ENCODE measurements around the gene APOBEC3A.
"Not testable (repeated sequence)": the region's sequence is repeated elsewhere in the genome, so short reads cannot be mapped to it uniquely, and the experiment has no call there.

The APOBEC3A gene

DNA sequence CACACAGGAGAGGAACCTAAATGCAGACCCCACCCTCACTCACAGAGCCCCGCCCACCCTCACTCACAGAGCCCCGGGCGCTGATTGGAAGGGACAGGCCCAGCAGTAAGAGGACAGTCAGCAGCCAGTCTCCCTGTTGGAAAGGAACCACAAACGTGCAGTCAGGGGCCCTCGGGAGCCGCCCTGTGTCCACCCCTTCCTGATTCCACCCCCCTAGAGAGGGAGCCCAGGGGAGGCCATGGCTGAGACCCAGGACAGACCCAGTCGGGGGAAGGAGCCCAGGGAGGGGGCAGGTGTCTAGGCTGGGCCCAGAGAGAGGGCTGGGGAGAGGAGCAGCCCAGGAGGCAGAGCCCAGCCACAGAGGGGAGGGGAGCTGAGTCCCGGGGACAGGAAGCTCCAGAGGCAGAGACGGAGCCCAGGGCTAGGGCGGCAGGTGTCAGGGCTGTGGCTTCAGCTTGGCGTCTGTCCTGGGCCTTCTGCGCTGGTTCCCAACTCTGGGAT lies 35.5 kb downstream of the APOBEC3A start:
- not testable (repeated sequence) for H2AFZ ChIP-seq (ENCODE audit: insufficient read depth, low read length, poor library complexity); H3K4me3 ChIP-seq (ENCODE audit: low read depth, low read length); H3K27me3 ChIP-seq (ENCODE audit: insufficient read depth, low read length); H3K79me1 ChIP-seq (ENCODE audit: low read length); H4K91ac ChIP-seq (ENCODE audit: low read depth, low read length); H3K18ac ChIP-seq (ENCODE audit: low read length); H3K4me1 ChIP-seq (ENCODE audit: control insufficient read depth in 1 of 2, insufficient read depth in 2 of 2, low read length in 2 of 2); H2AK5ac ChIP-seq (ENCODE audit: low read length); H4K8ac ChIP-seq (ENCODE audit: low read depth, low read length); H3K4ac ChIP-seq (ENCODE audit: low read depth, low read length); H4K12ac ChIP-seq (ENCODE audit: low read depth, low read length); DNase-seq; H3K9ac ChIP-seq (ENCODE audit: low read length); H3K27ac ChIP-seq (ENCODE audit: low read depth, low read length); H3K36me3 ChIP-seq (ENCODE audit: control insufficient read depth in 1 of 2, insufficient read depth in 2 of 2, low read length in 2 of 2); H2BK5ac ChIP-seq (ENCODE audit: low read depth, low read length, poor library complexity); H3K79me2 ChIP-seq (ENCODE audit: control insufficient read depth, insufficient read depth, low read length, poor library complexity); H3K9me3 ChIP-seq (ENCODE audit: insufficient read depth, low read depth, low read length); H3K4me2 ChIP-seq (ENCODE audit: low read length); H2BK12ac ChIP-seq (ENCODE audit: low read length); H3K14ac ChIP-seq (ENCODE audit: low read length); H2BK120ac ChIP-seq (ENCODE audit: insufficient read depth, low read length, poor library complexity); H3K23ac ChIP-seq (ENCODE audit: low read length)
- WGBS (ENCODE audit: extremely low coverage, insufficient coverage, insufficient read length): no CpG with 5 or more reads among the region's 12 CpGs

DNA sequence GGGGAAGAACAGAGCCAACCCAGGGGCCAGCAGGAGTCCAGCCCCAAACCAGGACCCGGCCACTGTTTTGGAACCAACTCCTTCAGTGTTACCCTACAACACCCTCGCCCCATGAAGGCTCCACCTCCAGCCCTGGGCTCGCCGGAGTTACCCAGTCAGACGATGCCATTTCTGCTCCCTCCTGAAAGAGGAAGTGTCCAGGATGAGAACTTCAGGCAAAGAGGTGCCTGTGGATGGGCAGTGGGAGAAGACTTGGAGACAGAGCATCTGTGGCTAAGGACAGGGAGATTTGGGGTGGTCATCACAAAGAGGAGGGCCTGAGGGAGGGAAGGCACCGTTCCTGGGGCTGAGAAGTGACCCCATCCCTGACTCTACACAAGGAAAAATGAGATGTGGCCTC lies 38.7 kb downstream of the APOBEC3A start:
- no peak overlapping the region for H2BK5ac ChIP-seq (ENCODE audit: low read depth, low read length, poor library complexity)
- H2BK120ac ChIP-seq (ENCODE audit: insufficient read depth, low read length, poor library complexity): no peak overlapping the region

DNA sequence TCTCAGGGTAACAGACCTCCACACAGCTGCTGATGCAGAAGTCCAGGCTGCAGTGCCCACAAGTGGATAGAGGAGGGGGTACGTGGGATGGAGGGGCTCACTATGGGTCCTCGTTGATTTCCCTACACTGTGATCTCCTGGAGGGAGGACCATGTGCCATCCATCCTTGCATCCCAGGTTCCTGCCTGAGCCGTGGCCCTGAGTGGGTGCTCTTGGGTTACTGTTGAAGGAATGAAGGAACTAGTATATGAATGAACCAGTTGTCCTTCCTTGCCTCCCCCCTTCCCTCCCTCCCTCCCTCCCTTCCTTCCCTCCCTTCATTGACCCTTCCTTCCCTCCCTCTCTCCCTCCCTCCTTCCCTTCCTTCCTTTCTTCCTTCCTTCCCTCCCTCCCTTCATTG lies 40.1 kb downstream of the APOBEC3A start:
- Histone ChIP-seq H2BK120ac (ENCODE audit: insufficient read depth, low read length, poor library complexity) (no peak overlapping the region), H3K14ac (ENCODE audit: low read length) (no peak overlapping the region), H2BK5ac (ENCODE audit: low read depth, low read length, poor library complexity) (no peak overlapping the region), H2BK12ac (ENCODE audit: low read length) (no peak overlapping the region), H2AK5ac (ENCODE audit: low read length) (no peak overlapping the region), H3K4me1 (ENCODE audit: control insufficient read depth in 1 of 2, insufficient read depth in 2 of 2, low read length in 2 of 2) (no peaks in the 10 kb centered on the region), H3K27ac (ENCODE audit: low read depth, low read length) (no peak overlapping the region), H3K9me3 (ENCODE audit: insufficient read depth, low read depth, low read length) (peaks cover 11% of the 10 kb centered on the region), H3K9ac (ENCODE audit: low read length) (no peak overlapping the region), H3K79me2 (ENCODE audit: control insufficient read depth, insufficient read depth, low read length, poor library complexity) (no peaks in the 10 kb centered on the region), H4K12ac (ENCODE audit: low read depth, low read length) (no peak overlapping the region), H3K27me3 (ENCODE audit: insufficient read depth, low read length) (no peaks in the 10 kb centered on the region), H3K4me3 (ENCODE audit: low read depth, low read length) (no peak overlapping the region), H3K23ac (ENCODE audit: low read length) (no peak overlapping the region), H3K4ac (ENCODE audit: low read depth, low read length) (no peak overlapping the region), H3K36me3 (ENCODE audit: control insufficient read depth in 1 of 2, insufficient read depth in 2 of 2, low read length in 2 of 2) (no peaks in the 10 kb centered on the region), H4K8ac (ENCODE audit: low read depth, low read length) (no peak overlapping the region), H3K4me2 (ENCODE audit: low read length) (no peak overlapping the region), H3K18ac (ENCODE audit: low read length) (no peak overlapping the region), H2AFZ (ENCODE audit: insufficient read depth, low read length, poor library complexity) (no peak overlapping the region), H4K91ac (ENCODE audit: low read depth, low read length) (no peak overlapping the region), H3K79me1 (ENCODE audit: low read length) (no peaks in the 10 kb centered on the region)
- DNase-seq: no peak
- no CpG with 5 or more reads among the region's 3 CpGs for WGBS (ENCODE audit: extremely low coverage, insufficient coverage, insufficient read length)

More for the DNA sequence above, 38.7 kb downstream of the APOBEC3A start:
- Histone ChIP-seq H4K12ac (ENCODE audit: low read depth, low read length) (no peak overlapping the region), H3K14ac (ENCODE audit: low read length) (no peak overlapping the region), H3K27me3 (ENCODE audit: insufficient read depth, low read length) (no peaks in the 10 kb centered on the region), H3K4me2 (ENCODE audit: low read length) (no peak overlapping the region), H3K9ac (ENCODE audit: low read length) (no peak overlapping the region), H3K18ac (ENCODE audit: low read length) (no peak overlapping the region), H3K4me1 (ENCODE audit: control insufficient read depth in 1 of 2, insufficient read depth in 2 of 2, low read length in 2 of 2) (no peaks in the 10 kb centered on the region), H4K8ac (ENCODE audit: low read depth, low read length) (no peak overlapping the region), H3K79me2 (ENCODE audit: control insufficient read depth, insufficient read depth, low read length, poor library complexity) (no peaks in the 10 kb centered on the region), H3K23ac (ENCODE audit: low read length) (no peak overlapping the region), H3K36me3 (ENCODE audit: control insufficient read depth in 1 of 2, insufficient read depth in 2 of 2, low read length in 2 of 2) (no peaks in the 10 kb centered on the region), H4K91ac (ENCODE audit: low read depth, low read length) (no peak overlapping the region), H3K4me3 (ENCODE audit: low read depth, low read length) (no peak overlapping the region), H3K4ac (ENCODE audit: low read depth, low read length) (no peak overlapping the region), H2AFZ (ENCODE audit: insufficient read depth, low read length, poor library complexity) (no peak overlapping the region), H3K9me3 (ENCODE audit: insufficient read depth, low read depth, low read length) (peaks cover 11% of the 10 kb centered on the region), H3K27ac (ENCODE audit: low read depth, low read length) (no peak overlapping the region), H2BK12ac (ENCODE audit: low read length) (no peak overlapping the region), H3K79me1 (ENCODE audit: low read length) (no peaks in the 10 kb centered on the region), H2AK5ac (ENCODE audit: low read length) (no peak overlapping the region)
- DNase-seq: no peak
- WGBS (ENCODE audit: extremely low coverage, insufficient coverage, insufficient read length): no CpG with 5 or more reads among the region's 6 CpGs

DNA sequence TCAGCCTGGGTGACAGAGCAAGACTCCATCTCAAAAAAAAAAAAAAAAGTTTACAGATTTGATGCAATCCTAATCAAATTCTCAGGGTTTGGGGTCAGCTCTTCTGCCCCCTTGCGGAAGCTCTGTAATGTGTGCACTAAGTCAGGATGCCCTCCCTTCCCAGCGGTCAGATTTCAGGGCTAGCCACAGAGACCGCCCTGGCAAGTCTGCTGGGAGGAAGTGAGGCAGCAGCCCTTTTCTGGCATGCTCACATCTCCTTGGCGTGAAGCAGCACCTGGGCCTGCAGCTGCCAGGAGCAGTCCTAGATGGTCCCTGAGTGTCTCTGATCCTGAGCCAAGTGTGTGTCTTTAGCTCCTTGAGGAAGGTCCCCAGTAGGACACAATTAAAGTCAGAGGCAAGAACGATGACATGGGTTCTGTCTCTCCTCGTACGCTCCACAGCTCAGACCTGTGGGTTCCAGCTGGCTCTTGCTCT lies 45.8 kb downstream of the APOBEC3A start:
- no peak overlapping the region for H3K27ac ChIP-seq (ENCODE audit: low read depth, low read length)
- no peak overlapping the region for H2AFZ ChIP-seq (ENCODE audit: insufficient read depth, low read length, poor library complexity)

More for the DNA sequence above, 45.8 kb downstream of the APOBEC3A start:
- Histone ChIP-seq H4K8ac (ENCODE audit: low read depth, low read length) (no peak overlapping the region), H2BK12ac (ENCODE audit: low read length) (no peak overlapping the region), H3K9ac (ENCODE audit: low read length) (no peak overlapping the region), H4K12ac (ENCODE audit: low read depth, low read length) (no peak overlapping the region), H3K4ac (ENCODE audit: low read depth, low read length) (no peak overlapping the region), H3K27me3 (ENCODE audit: insufficient read depth, low read length) (no peaks in the 10 kb centered on the region), H3K4me2 (ENCODE audit: low read length) (no peak overlapping the region), H2AK5ac (ENCODE audit: low read length) (no peak overlapping the region), H3K14ac (ENCODE audit: low read length) (no peak overlapping the region), H2BK120ac (ENCODE audit: insufficient read depth, low read length, poor library complexity) (no peak overlapping the region), H3K23ac (ENCODE audit: low read length) (no peak overlapping the region), H3K79me1 (ENCODE audit: low read length) (no peaks in the 10 kb centered on the region), H3K4me1 (ENCODE audit: control insufficient read depth in 1 of 2, insufficient read depth in 2 of 2, low read length in 2 of 2) (peaks cover 0 to 2% of the 10 kb centered on the region in 2 experiments), H3K9me3 (ENCODE audit: insufficient read depth, low read depth, low read length) (peaks cover 5% of the 10 kb centered on the region), H3K18ac (ENCODE audit: low read length) (no peak overlapping the region), H3K79me2 (ENCODE audit: control insufficient read depth, insufficient read depth, low read length, poor library complexity) (no peaks in the 10 kb centered on the region), H3K4me3 (ENCODE audit: low read depth, low read length) (no peak overlapping the region), H3K36me3 (ENCODE audit: control insufficient read depth in 1 of 2, insufficient read depth in 2 of 2, low read length in 2 of 2) (no peaks in the 10 kb centered on the region), H4K91ac (ENCODE audit: low read depth, low read length) (no peak overlapping the region), H2BK5ac (ENCODE audit: low read depth, low read length, poor library complexity) (no peak overlapping the region)
- peak; percentile 50 to 73 for DNase-seq
- no CpG with 5 or more reads among the region's 7 CpGs for WGBS (ENCODE audit: extremely low coverage, insufficient coverage, insufficient read length)

All from trophoblast cell (in vitro differentiated cells and primary cell).